NCI-H2171 treated with DMSO at 0.1 percent for 48 hours (cell line): ENCODE data around the gene VASN.
A peak's percentile ranks its signal among the peaks of the same experiment; 100 is the strongest.

Experiments used
- DNase-seq: peaks from one replicate; lab custom pipeline; 2025; lab: John Stamatoyannopoulos, UW

The VASN gene

GRCh38 chr16:4403133-4403949 lies 31.7 kb downstream of the VASN start:
- DNase-seq, result no peak

GRCh38 chr16:4404247-4404966 lies 32.8 kb downstream of the VASN start:
- peak; percentile 12 for DNase-seq

- DNase-seq, result no peak
These were observed 33.5 kb downstream of the VASN start for GRCh38 chr16:4404967-4405696.

GRCh38 chr16:4407543-4408322 lies 36.1 kb downstream of the VASN start:
- DNase-seq, result no peak

- DNase-seq, result no peak
These were observed 36.7 kb downstream of the VASN start for GRCh38 chr16:4408323-4408690.

GRCh38 chr16:4409081-4409932 lies 37.7 kb downstream of the VASN start:
- peak; percentile 76 for DNase-seq

GRCh38 chr16:4410335-4411075 lies 38.9 kb downstream of the VASN start:
- no peak for DNase-seq

- DNase-seq, result no peak
These were observed 40.0 kb downstream of the VASN start for GRCh38 chr16:4411684-4412083.

GRCh38 chr16:4412159-4412558 lies 40.5 kb downstream of the VASN start:
- no peak for DNase-seq

GRCh38 chr16:4412854-4413253 lies 41.2 kb downstream of the VASN start:
- no peak for DNase-seq

- DNase-seq, result no peak
These were observed 42.7 kb downstream of the VASN start for GRCh38 chr16:4414187-4414917.

- peak; percentile 19 for DNase-seq
These were observed 44.0 kb downstream of the VASN start for GRCh38 chr16:4415538-4416199.

- DNase-seq, result peak; percentile 89
These were observed 44.8 kb downstream of the VASN start, which contains the start of gene CORO7 for GRCh38 chr16:4416200-4417032. TSS of gene CORO7 (minus strand) at chr16:4416596. CDS start at chr16:4416518, 78 bp downstream.

GRCh38 chr16:4419402-4419959 lies 47.8 kb downstream of the VASN start:
- no peak for DNase-seq

- DNase-seq, result no peak
These were observed 49.0 kb downstream of the VASN start for GRCh38 chr16:4420505-4421105.

GRCh38 chr16:4425378-4426020 lies 53.9 kb downstream of the VASN start, which contains the start of gene DNAJA3:
TSS of gene DNAJA3 (plus strand) at chr16:4425868. CDS start at chr16:4425882, 14 bp downstream.
- peak; percentile 95 for DNase-seq
